ENCODE results near the gene URI1.
"Not testable (repeated sequence)": the region's sequence is repeated elsewhere in the genome, so short reads cannot be mapped to it uniquely, and the experiment has no call there.

Gene URI1

DNA sequence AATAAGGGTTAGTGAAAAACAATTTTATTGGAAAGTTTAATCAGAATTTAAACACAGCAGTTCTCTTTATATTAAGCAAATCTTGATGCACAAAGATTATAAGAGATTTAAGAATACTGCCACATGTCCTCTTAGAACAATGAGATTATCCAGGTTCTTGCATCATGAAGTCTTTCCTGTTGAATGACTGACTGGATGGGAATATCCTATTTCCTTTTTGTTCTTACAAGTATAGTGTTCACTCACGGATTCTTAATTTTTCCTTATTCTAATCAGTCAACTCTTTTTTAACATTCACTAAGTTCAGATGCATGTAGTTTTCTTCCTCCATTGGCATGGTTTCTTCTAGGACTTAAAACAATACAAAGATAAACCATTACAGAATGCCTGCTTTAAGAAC is 10.1 kb downstream of the URI1 start:
- Histone ChIP-seq H4K20me1 (peaks cover 95% of the 10 kb centered on the region), H3K9me3 (peaks cover 62% of the 10 kb centered on the region), H3K4me1 (no peaks in the 10 kb centered on the region), H3K27ac (no peak overlapping the region), H3K4me3 (no peak overlapping the region), H3K36me3 (peaks cover 71% of the 10 kb centered on the region), H3K4me2 (no peak overlapping the region), H3K9ac (no peak overlapping the region), H3K27me3 (no peaks in the 10 kb centered on the region)
- TF ChIP-seq Cebpa-rat (IDR thresholded peaks at IDR 0.05) = no peak

DNA sequence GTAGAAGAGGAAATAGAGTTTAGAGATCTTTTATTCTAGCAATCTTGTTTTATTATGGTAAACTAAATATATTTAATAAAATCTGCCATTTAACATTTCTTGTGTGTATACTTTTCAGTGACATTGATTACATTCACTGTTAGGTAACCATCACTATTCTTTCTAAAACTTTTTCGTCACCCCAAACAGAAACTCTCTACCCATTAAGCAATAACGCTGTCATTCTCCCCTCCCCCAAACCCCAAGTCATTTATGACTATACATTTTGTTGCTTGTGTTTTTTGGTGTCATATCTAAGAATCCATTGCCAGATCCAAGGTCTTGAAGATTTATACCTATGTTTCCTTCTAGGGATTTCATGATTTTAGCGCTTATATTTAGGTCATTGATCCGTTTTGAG is 10.6 kb downstream of the URI1 start:
- Histone ChIP-seq H3K4me1 (no peaks in the 10 kb centered on the region), H3K27me3 (no peaks in the 10 kb centered on the region), H3K36me3 (peaks cover 67% of the 10 kb centered on the region), H3K4me3 (no peak overlapping the region), H3K27ac (no peak overlapping the region), H4K20me1 (peaks cover 95% of the 10 kb centered on the region), H3K4me2 (no peak overlapping the region), H3K9me3 (peaks cover 57% of the 10 kb centered on the region), H3K9ac (no peak overlapping the region)
- TF ChIP-seq Cebpa-rat (IDR thresholded peaks at IDR 0.05) = no peak

GRCh38 chr19:29953352-29954247 is 11.6 kb downstream of the URI1 start:
- Histone ChIP-seq H3K4me2 (no peak overlapping the region), H3K4me1 (no peaks in the 10 kb centered on the region), H3K4me3 (no peak overlapping the region), H3K9ac (no peak overlapping the region), H3K27ac (no peak overlapping the region), H4K20me1 (peaks cover 95% of the 10 kb centered on the region), H3K27me3 (no peaks in the 10 kb centered on the region), H3K9me3 (peaks cover 50% of the 10 kb centered on the region), H3K36me3 (peaks cover 61% of the 10 kb centered on the region)
- peak; percentile 40; the same call in 1 of the 2 replicates for TF ChIP-seq Cebpa-rat (IDR thresholded peaks at IDR 0.05)

DNA sequence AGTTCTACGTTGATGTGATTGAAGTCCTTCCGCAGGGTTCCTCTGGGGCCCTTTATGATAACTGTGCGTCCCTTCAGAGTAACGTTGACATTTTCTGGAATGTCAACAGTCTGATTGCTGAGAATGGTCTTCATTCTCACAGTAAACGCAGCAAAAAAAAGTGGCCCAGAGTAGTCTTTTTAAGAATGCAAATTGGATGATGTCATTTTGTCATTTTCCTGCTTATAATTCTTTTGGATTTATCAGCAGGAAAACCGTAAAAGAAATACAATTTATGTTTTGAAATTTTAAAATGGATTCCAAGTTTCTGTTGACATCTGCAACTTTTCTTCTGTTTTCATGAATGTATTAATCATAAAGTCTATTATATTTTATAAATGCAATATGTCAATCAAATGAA is 14.8 kb downstream of the URI1 start:
- peaks cover 50% of the 10 kb centered on the region for H3K9me3 ChIP-seq
- no peaks in the 10 kb centered on the region for H3K27me3 ChIP-seq
- TF ChIP-seq Cebpa-rat (IDR thresholded peaks at IDR 0.05) = no peak
- no peak overlapping the region for H3K27ac ChIP-seq
- H3K4me3 ChIP-seq = no peak overlapping the region
- H3K9ac ChIP-seq = no peak overlapping the region
- H3K4me2 ChIP-seq = no peak overlapping the region
- peaks cover 37% of the 10 kb centered on the region for H3K36me3 ChIP-seq
- peaks cover 95% of the 10 kb centered on the region for H4K20me1 ChIP-seq
- 0 out of 2 replicates have a peak, but pooled peaks cover 2% of the 10 kb centered on the region for H3K4me1 ChIP-seq

DNA sequence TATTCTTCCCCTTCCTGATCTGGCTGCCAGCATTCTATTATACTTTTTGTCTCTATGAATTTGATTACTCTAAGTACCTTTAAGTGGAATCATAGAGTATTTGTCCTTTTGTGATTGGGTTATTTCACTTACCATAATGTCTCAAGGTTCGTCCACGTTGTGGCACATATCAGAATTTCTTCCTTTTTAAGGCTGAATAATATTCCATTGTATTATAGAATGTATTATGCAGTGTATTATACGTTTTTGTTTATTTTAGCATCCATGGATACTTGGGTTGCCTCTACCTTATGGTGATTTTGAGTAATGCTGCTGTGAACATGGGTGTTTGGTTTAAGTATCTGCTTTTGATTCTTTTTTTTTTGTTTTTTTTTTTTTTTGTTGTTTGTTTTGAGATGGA is 19.3 kb downstream of the URI1 start:
- peaks cover 20% of the 10 kb centered on the region for H3K4me1 ChIP-seq
- H3K9me3 ChIP-seq = peaks cover 22% of the 10 kb centered on the region; the same call in 1 of the 2 replicates
- no peak overlapping the region for H3K27ac ChIP-seq
- no peak overlapping the region for H3K9ac ChIP-seq
- TF ChIP-seq Cebpa-rat (IDR thresholded peaks at IDR 0.05) = no peak
- no peak overlapping the region for H3K4me3 ChIP-seq
- H3K27me3 ChIP-seq = no peaks in the 10 kb centered on the region
- H3K36me3 ChIP-seq = peaks cover 16% of the 10 kb centered on the region
- H3K4me2 ChIP-seq = no peak overlapping the region
- H4K20me1 ChIP-seq = peaks cover 100% of the 10 kb centered on the region

GRCh38 chr19:29962793-29963192 is 20.8 kb downstream of the URI1 start:
- H3K4me1 ChIP-seq = peaks cover 31% of the 10 kb centered on the region
- no peak overlapping the region for H3K27ac ChIP-seq
- no peak overlapping the region for H3K4me2 ChIP-seq
- H3K27me3 ChIP-seq = no peaks in the 10 kb centered on the region
- H3K36me3 ChIP-seq = peaks cover 10% of the 10 kb centered on the region
- no peak for TF ChIP-seq Cebpa-rat (IDR thresholded peaks at IDR 0.05)
- H3K4me3 ChIP-seq = no peak overlapping the region
- H3K9ac ChIP-seq = no peak overlapping the region
- H3K9me3 ChIP-seq = peaks cover 15% of the 10 kb centered on the region; the same call in 1 of the 2 replicates
- peaks cover 100% of the 10 kb centered on the region for H4K20me1 ChIP-seq

- Histone ChIP-seq H3K27ac (no peak overlapping the region), H3K4me2 (no peak overlapping the region), H4K20me1 (peaks cover 100% of the 10 kb centered on the region), H3K9ac (no peak overlapping the region), H3K4me1 (peaks cover 31% of the 10 kb centered on the region), H3K9me3 (peaks cover 12% of the 10 kb centered on the region; the same call in 1 of the 2 replicates), H3K4me3 (no peak overlapping the region), H3K27me3 (no peaks in the 10 kb centered on the region), H3K36me3 (peaks cover 8% of the 10 kb centered on the region)
- TF ChIP-seq Cebpa-rat (IDR thresholded peaks at IDR 0.05) = no peak
Measured at GRCh38 chr19:29963576-29963975, 21.5 kb downstream of the URI1 start.

- Histone ChIP-seq H3K27me3 (no peaks in the 10 kb centered on the region), H3K4me2 (no peak overlapping the region), H4K20me1 (peaks cover 100% of the 10 kb centered on the region), H3K9ac (no peak overlapping the region), H3K9me3 (peaks cover 8% of the 10 kb centered on the region; the same call in 1 of the 2 replicates), H3K4me3 (no peak overlapping the region), H3K36me3 (peaks cover 2% of the 10 kb centered on the region), H3K27ac (no peak overlapping the region), H3K4me1 (peaks cover 31% of the 10 kb centered on the region)
- peak; percentile 62; the same call in 1 of the 2 replicates for TF ChIP-seq Cebpa-rat (IDR thresholded peaks at IDR 0.05)
Measured at GRCh38 chr19:29964171-29964570, 22.1 kb downstream of the URI1 start.

DNA sequence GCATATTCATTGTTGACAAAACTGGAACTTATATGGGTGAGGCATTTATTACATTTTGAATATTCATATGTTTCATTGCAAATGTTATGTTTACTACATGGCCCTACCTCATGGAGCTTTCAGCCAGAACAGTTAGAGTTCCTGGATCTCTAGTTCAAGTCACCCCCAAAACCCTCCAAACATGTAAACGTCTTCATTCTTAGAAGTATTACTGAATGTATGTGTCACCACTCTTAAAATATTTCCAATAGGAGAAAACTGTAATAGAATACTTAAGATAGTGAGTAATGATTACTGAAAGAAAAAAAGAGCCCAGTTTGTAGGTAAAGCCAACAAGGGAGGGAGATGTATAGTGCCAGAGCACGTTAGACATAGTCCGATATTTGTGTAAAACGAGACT is 23.5 kb downstream of the URI1 start:
- Histone ChIP-seq H3K4me2 (peak overlapping the region; percentile 7; the same call in 1 of the 2 replicates), H3K27me3 (no peaks in the 10 kb centered on the region), H3K4me1 (peaks cover 31% of the 10 kb centered on the region), H3K27ac (no peak overlapping the region), H3K9ac (no peak overlapping the region), H3K9me3 (peaks cover 4% of the 10 kb centered on the region; the same call in 1 of the 2 replicates), H3K4me3 (no peak overlapping the region), H4K20me1 (peaks cover 100% of the 10 kb centered on the region), H3K36me3 (no peaks in the 10 kb centered on the region; the same call in 1 of the 2 replicates)
- no peak for TF ChIP-seq Cebpa-rat (IDR thresholded peaks at IDR 0.05)

DNA sequence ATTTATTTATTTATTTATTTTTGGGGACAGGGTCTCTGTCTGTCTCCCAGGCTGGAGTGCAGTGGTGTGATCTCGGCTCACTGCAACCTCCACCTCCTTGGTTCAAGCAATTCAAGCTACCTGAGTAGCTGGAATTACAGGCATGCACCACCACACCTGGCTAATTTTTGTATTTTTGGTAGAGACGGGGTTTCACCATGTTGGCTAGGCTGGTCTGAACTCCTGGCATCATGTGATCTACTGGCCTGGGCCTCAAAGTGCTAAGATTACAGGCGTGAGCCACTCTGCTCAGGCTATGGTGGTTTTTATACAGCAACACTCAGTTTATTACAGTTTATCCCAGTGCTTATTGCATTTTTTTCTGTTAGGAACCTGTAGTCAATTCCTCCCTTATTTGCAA is 24.1 kb downstream of the URI1 start:
- not testable (repeated sequence) for H3K27ac ChIP-seq, H3K4me3 ChIP-seq, H3K9me3 ChIP-seq, H3K9ac ChIP-seq, H3K27me3 ChIP-seq, H3K36me3 ChIP-seq
- H3K4me2 ChIP-seq = peak overlapping the region; percentile 7; the same call in 1 of the 2 replicates
- peaks cover 100% of the 10 kb centered on the region for H4K20me1 ChIP-seq
- H3K4me1 ChIP-seq = peaks cover 31% of the 10 kb centered on the region
